HCT116 (cell line): ENCODE measurements around the gene CLEC16A. TPM values are rescaled to one million over a fixed set of nuclear protein-coding genes. Genes with fewer than 3 reads are reported as not detected.

ENCODE experiments used
- ATAC-seq: fragments of 200-7000 bp; cut with Tn5 transposase; 2 replicates; pipeline ENCODE4 v1.9.1; 2020; ENCODE audit warnings: mild to moderate bottlenecking, moderate library complexity
- BruUV-seq: library from RNA; stranded (reverse); fragments of 400-500 nt; replicated peaks from 2 replicates; lab custom pipeline; 2021; lab: Mats Ljungman, UMichigan
- CTCF ChIA-PET: fragments of 300-600 bp; sonication (Branson Sonifier 250); formaldehyde crosslinking; loops from one replicate; lab custom pipeline; 2021; ENCODE audit warnings: antibody characterized with exemption; lab: Charles Lee
- POLR2A ChIA-PET: fragments of 300-600, 350-600 bp; sonication (Branson Sonifier 250); formaldehyde crosslinking; loops from one replicate; lab custom pipeline; 2021; ENCODE audit warnings: antibody characterized with exemption; lab: Charles Lee
- RAD21 ChIA-PET, 2 experiments: fragments of 300-600 bp; sonication (Branson Sonifier 250); formaldehyde crosslinking; loops; one replicate each; lab custom pipeline; 2023; ENCODE audit warnings: low total read pairs in 2 of 2; ENCODE audit not compliant: uncharacterized antibody in 2 of 2, unreplicated experiment in 2 of 2, low non-redundant PET in 1 of 2; lab: Charles Lee
- DNase-seq: peaks from one replicate; pipeline ENCODE4 v3.0.0-alpha.2; 2010; ENCODE audit warnings: low read depth, low spot score
- H2AFZ ChIP-seq: fragments of 200-600 bp; shearing (Covaris generic), sonication (generic); 2 replicates; pipeline ENCODE4 v1.6.1; 2017; ENCODE audit warnings: low read depth, mixed run types, mixed read lengths, antibody characterized with exemption, low read length; ENCODE audit not compliant: poor library complexity, severe bottlenecking
- H3K27ac ChIP-seq: 2 replicates; pipeline ENCODE4 v1.5.1; 2012; ENCODE audit warnings: low read depth, low read length
- H3K27me3 ChIP-seq: fragments of 200-600 bp; sonication (generic); 2 replicates; pipeline ENCODE4 v1.6.1; 2016; ENCODE audit warnings: mixed run types, low read length, mixed read lengths; ENCODE audit not compliant: insufficient read depth
- H3K36me3 ChIP-seq, 2 experiments: fragments of 200-500 bp in 1 of 2; fragments of 200-600 bp in 1 of 2; sonication (Bioruptor generic) in 1 of 2; sonication (generic) in 1 of 2; 2 replicates each; pipeline versions ENCODE4 v1.5.1 to v1.6.1; 2014 to 2016; ENCODE audit warnings: low read length in 2 of 2, inconsistent platforms in 1 of 2, mixed read lengths in 1 of 2, mixed run types in 1 of 2; ENCODE audit not compliant: insufficient read depth in 2 of 2, control insufficient read depth in 1 of 2
- H3K4me1 ChIP-seq, 2 experiments: fragments of 200-600 bp in 1 of 2; sonication (generic) in 1 of 2; 2 replicates each; pipeline versions ENCODE4 v1.5.1 to v1.6.1; 2012 to 2017; ENCODE audit warnings: low read length in 2 of 2, inconsistent platforms in 1 of 2, mild to moderate bottlenecking in 1 of 2, mixed read lengths in 1 of 2, mixed run types in 1 of 2, moderate library complexity in 1 of 2; ENCODE audit not compliant: insufficient read depth in 2 of 2, control insufficient read depth in 1 of 2
- H3K4me2 ChIP-seq: fragments of 200-600 bp; sonication (generic); 2 replicates; pipeline ENCODE4 v1.6.1; 2017; ENCODE audit warnings: mixed run types, low read length, mixed read lengths
- H3K4me3 ChIP-seq, 2 experiments: fragments of 200-600 bp in 1 of 2; sonication (generic) in 1 of 2; replicated peaks in 1 of 2; 2 replicates each; pipeline ENCODE4 v1.5.1; 2011 to 2016; ENCODE audit warnings: low read length in 2 of 2, control low read depth in 1 of 2, low read depth in 1 of 2, mild to moderate bottlenecking in 1 of 2, mixed read lengths in 1 of 2, mixed run types in 1 of 2
- H3K79me2 ChIP-seq: fragments of 200-600 bp; sonication (generic); 2 replicates; pipeline ENCODE4 v1.6.1; 2017; ENCODE audit warnings: mild to moderate bottlenecking, mixed run types, low read length, moderate library complexity, mixed read lengths; ENCODE audit not compliant: insufficient read depth
- H3K9ac ChIP-seq: fragments of 200-600 bp; sonication (generic); 2 replicates; pipeline ENCODE4 v1.6.1; 2016; ENCODE audit warnings: low read length, mixed read lengths
- H3K9me2 ChIP-seq: fragments of 200-600 bp; sonication (generic), shearing (Covaris generic); 2 replicates; pipeline ENCODE4 v1.6.1; 2017; ENCODE audit warnings: mixed run types, mild to moderate bottlenecking, moderate library complexity; ENCODE audit not compliant: insufficient read depth
- H3K9me3 ChIP-seq, 2 experiments: fragments of 200-500 bp in 1 of 2; fragments of 200-600 bp in 1 of 2; sonication (Bioruptor generic) in 1 of 2; sonication (generic) in 1 of 2; 2 replicates each; pipeline ENCODE4 v1.6.1; 2014 to 2017; ENCODE audit warnings: low read length in 2 of 2, mixed read lengths in 2 of 2, inconsistent platforms in 1 of 2, low read depth in 1 of 2, mild to moderate bottlenecking in 1 of 2, mixed run types in 1 of 2, moderate library complexity in 1 of 2; ENCODE audit not compliant: control insufficient read depth in 1 of 2, insufficient read depth in 1 of 2
- H4K20me1 ChIP-seq: fragments of 200-600 bp; sonication (generic), shearing (Covaris generic); 2 replicates; pipeline ENCODE4 v1.6.1; 2017; ENCODE audit warnings: mixed run types, mild to moderate bottlenecking, moderate library complexity; ENCODE audit not compliant: insufficient read depth
- EZH2 ChIP-seq: fragments of 200-600 bp; sonication (generic); IDR thresholded peaks from 2 replicates; pipeline ENCODE4 v1.6.1; 2017; ENCODE audit warnings: antibody characterized with exemption, mixed run types
- FOSL1 ChIP-seq: IDR thresholded peaks from 2 replicates; pipeline ENCODE4 v1.6.1; 2012; ENCODE audit warnings: low read depth
- JUND ChIP-seq: IDR thresholded peaks from 2 replicates; pipeline ENCODE4 v1.6.1; 2012
- POLR2A ChIP-seq: IDR thresholded peaks from 2 replicates; pipeline ENCODE4 v1.7.0; 2011; ENCODE audit warnings: borderline replicate concordance; ENCODE audit not compliant: insufficient read depth, insufficient read length; ENCODE audit errors: extremely low read depth
- SP1 ChIP-seq: IDR thresholded peaks from 2 replicates; pipeline ENCODE4 v1.6.1; 2012; ENCODE audit warnings: low read depth
- SRF ChIP-seq: IDR thresholded peaks from 2 replicates; pipeline ENCODE4 v1.6.1; 2012; ENCODE audit warnings: low read depth
- TCF7L2 ChIP-seq: IDR thresholded peaks from 2 replicates; pipeline ENCODE4 v1.7.0; 2011; ENCODE audit warnings: borderline replicate concordance, inconsistent platforms; ENCODE audit not compliant: insufficient read depth, insufficient read length; ENCODE audit errors: extremely low read depth
- intact Hi-C: fragments of 100-400 bp; cut with micrococcal nuclease; formaldehyde crosslinking; loops from 2 replicates; pipeline ENCODE4 v1.10.0; 2022
- total RNA-seq: library from RNA; stranded (reverse); gene quantifications from one replicate; pipeline ENCODE4 v1.2.1, GENCODE V29; 2021; ENCODE audit not compliant: unreplicated experiment
- TF ChIP-seq, protein P1 (sequence below): IDR thresholded peaks from 2 replicates; pipeline ENCODE4 v1.6.1; 2012
- TF ChIP-seq, protein P2 (sequence below): IDR thresholded peaks from 2 replicates; pipeline ENCODE4 v1.6.1; 2011; ENCODE audit warnings: mild to moderate bottlenecking, low read length, moderate library complexity; ENCODE audit not compliant: insufficient replicate concordance; ENCODE audit errors: extremely low read depth

Gene CLEC16A
- total RNA-seq, 1 experiment from 2014 or later, result 18.0 TPM

DNA sequence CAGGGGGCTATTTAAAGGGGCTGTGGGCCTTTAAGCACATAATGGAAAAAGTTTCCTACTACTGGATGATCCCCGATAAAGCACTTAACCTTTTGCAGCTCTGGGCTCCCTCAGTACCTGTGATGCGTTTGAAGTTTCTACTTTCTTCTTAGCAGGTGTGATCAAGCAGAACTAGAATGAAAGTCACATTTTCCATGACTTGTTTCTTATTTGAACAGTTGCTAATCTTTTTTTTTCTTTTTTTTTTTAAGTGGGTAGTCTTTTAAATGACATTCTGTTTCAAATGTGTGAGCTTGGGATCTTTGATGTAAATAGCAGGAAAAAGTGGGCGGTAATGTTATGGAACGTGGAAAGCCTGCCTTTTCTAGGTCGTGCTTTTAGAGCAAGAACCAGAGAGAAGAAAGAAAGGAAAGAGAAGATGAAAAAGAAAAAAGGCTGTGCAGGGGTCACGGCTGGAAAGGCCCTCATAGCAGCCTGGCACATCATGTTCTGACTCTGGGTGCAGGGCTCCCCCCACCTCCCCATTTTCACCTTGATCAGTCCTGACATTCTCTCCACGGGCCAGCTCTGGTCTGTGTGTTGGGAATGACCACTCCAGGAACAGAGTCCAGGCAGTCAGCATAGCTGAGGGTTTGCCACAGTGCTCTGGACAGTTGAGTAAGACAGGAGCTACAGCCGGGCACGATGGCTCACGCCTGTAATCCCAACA is 150.6 kb downstream of the CLEC16A start:
- Histone ChIP-seq H3K9me2 (no peaks in the 10 kb centered on the region), H3K36me3 (no peaks in the 10 kb centered on the region), H3K9ac (peak overlapping the region; percentile 33), H3K9me3 (no peaks in the 10 kb centered on the region), H4K20me1 (no peaks in the 10 kb centered on the region), H3K27me3 (no peaks in the 10 kb centered on the region), H3K27ac (peak overlapping the region; percentile 86), H2AFZ (no peak overlapping the region), H3K4me3 (no peak overlapping the region), H3K4me1 (peaks cover 58 to 62% of the 10 kb centered on the region in 2 experiments), H3K4me2 (peak overlapping the region; percentile 70), H3K79me2 (no peaks in the 10 kb centered on the region)
- intact Hi-C loops, result loop anchor here (5.0 kb wide), 1 partner anchor 103 kb away; no protein-coding TSS in a partner anchor
- POLR2A ChIA-PET, result no interaction called here
- BruUV-seq, result no TSS peak
- RAD21 ChIA-PET, result no interaction called here
- DNase-seq (no peak), ATAC-seq (no peak)
- TF ChIP-seq FOSL1 (no peak), SP1 (peak; percentile 15; the same call in 1 of the 2 replicates)
- CTCF ChIA-PET, result interaction anchor here (0.9 kb wide), 1 partner anchor 131 kb away, joined by 3 read pairs; no protein-coding TSS in a partner anchor

DNA sequence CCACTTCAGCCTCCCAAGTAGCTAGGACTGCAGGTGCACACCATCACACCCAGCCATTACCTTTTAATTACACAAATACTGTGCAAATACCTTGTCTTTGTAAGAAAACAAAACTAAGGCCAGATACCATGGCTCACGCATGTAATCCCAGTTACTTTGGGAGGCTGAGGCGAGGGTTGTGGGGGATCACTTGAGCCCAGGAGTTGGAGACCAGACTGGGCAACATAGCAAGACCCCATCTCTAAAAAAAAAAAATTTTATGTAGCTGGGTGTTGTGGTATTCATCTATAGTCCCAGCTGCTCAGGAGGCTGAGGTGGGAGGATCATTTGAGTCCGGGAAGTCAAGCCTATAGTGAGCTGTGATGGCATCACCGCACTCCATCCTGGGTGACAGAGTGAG is 151.6 kb downstream of the CLEC16A start:
- no peak for ATAC-seq
- Histone ChIP-seq H3K27me3 (no peaks in the 10 kb centered on the region), H3K79me2 (no peaks in the 10 kb centered on the region), H2AFZ (no peak overlapping the region), H3K9ac (no peak overlapping the region), H3K9me3 (no peaks in the 10 kb centered on the region), H3K4me2 (no peak overlapping the region), H3K4me1 (peaks cover 58 to 62% of the 10 kb centered on the region in 2 experiments), H3K4me3 (no peak overlapping the region), H3K27ac (peak overlapping the region; percentile 86; the same call in 1 of the 2 replicates), H4K20me1 (no peaks in the 10 kb centered on the region), H3K36me3 (no peaks in the 10 kb centered on the region), H3K9me2 (no peaks in the 10 kb centered on the region)
- POLR2A ChIA-PET, result no interaction called here
- no TSS peak for BruUV-seq
- CTCF ChIA-PET, result interaction anchor here (0.9 kb wide), 1 partner anchor 132 kb away, joined by 3 read pairs; no protein-coding TSS in a partner anchor
- no peak for DNase-seq
- intact Hi-C loops, result no loop called here
- TF ChIP-seq POLR2A (no peak), TCF7L2 (no peak), JUND (no peak), SRF (no peak), EZH2 (no peak)
- TF ChIP-seq, protein P1, sequence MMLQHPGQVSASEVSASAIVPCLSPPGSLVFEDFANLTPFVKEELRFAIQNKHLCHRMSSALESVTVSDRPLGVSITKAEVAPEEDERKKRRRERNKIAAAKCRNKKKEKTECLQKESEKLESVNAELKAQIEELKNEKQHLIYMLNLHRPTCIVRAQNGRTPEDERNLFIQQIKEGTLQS, result no peak
- TF ChIP-seq, protein P2, sequence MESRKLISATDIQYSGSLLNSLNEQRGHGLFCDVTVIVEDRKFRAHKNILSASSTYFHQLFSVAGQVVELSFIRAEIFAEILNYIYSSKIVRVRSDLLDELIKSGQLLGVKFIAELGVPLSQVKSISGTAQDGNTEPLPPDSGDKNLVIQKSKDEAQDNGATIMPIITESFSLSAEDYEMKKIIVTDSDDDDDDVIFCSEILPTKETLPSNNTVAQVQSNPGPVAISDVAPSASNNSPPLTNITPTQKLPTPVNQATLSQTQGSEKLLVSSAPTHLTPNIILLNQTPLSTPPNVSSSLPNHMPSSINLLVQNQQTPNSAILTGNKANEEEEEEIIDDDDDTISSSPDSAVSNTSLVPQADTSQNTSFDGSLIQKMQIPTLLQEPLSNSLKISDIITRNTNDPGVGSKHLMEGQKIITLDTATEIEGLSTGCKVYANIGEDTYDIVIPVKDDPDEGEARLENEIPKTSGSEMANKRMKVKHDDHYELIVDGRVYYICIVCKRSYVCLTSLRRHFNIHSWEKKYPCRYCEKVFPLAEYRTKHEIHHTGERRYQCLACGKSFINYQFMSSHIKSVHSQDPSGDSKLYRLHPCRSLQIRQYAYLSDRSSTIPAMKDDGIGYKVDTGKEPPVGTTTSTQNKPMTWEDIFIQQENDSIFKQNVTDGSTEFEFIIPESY, result no peak
- RAD21 ChIA-PET, result interaction anchor here in 1 of 2 experiments (0.6 kb wide), 1 partner anchor 55 kb away, joined by 4 read pairs; no protein-coding TSS in a partner anchor
